ENCODE results near the gene OR2V2. TPM values are rescaled to one million over a fixed set of nuclear protein-coding genes. Genes with fewer than 3 reads are reported as not detected.

OR2V2 gene
- total RNA-seq, 2 donors from 2014 or later = not detected

GRCh38 chr5:181204113-181204825 lies 56.9 kb downstream of the OR2V2 start:
- H3K4me3 ChIP-seq = peak overlapping the region; percentile 89
- H3K36me3 ChIP-seq = no peaks in the 10 kb centered on the region
- H3K27ac ChIP-seq = peak overlapping the region; percentile 5 to 89
- TF ChIP-seq CTCF (IDR thresholded peaks at IDR 0.05) = no peak
- ATAC-seq (ENCODE audit: insufficient number of reproducible peaks, low FRiP score, low read depth) = peak; percentile 10
- H3K27me3 ChIP-seq (replicated peaks; ENCODE audit: insufficient read depth) = no peaks in the 10 kb centered on the region
- H3K4me1 ChIP-seq (ENCODE audit: control insufficient read depth in 1 of 2, low read depth in 2 of 2) = peaks cover 18 to 27% of the 10 kb centered on the region in 2 donors
- H3K9me3 ChIP-seq = no peaks in the 10 kb centered on the region
- no peak for DNase-seq (ENCODE audit: low spot score)

- ATAC-seq (ENCODE audit: insufficient number of reproducible peaks, low FRiP score, low read depth) (no peak), DNase-seq (ENCODE audit: low spot score) (no peak)
- Histone ChIP-seq H3K36me3 (no peaks in the 10 kb centered on the region), H3K9me3 (no peaks in the 10 kb centered on the region), H3K27ac (peak within 1 kb of the TSS; percentile 69 to 89), H3K4me3 (peak within 1 kb of the TSS; percentile 89), H3K27me3 (replicated peaks; ENCODE audit: insufficient read depth) (no peaks in the 10 kb centered on the region), H3K4me1 (ENCODE audit: control insufficient read depth in 1 of 2, low read depth in 2 of 2) (peaks cover 18 to 27% of the 10 kb centered on the region in 2 donors)
- no peak for TF ChIP-seq CTCF (IDR thresholded peaks at IDR 0.05)
Measured at GRCh38 chr5:181204826-181205760, 57.7 kb downstream of the OR2V2 start, which contains the start of gene TRIM7. Gene TRIM7, minus strand, starts transcription at chr5:181205196. Its CDS starts 86 bp downstream, at chr5:181205110.

- Histone ChIP-seq H3K4me3 (peak overlapping the region; percentile 89), H3K4me1 (ENCODE audit: control insufficient read depth in 1 of 2, low read depth in 2 of 2) (peaks cover 18 to 27% of the 10 kb centered on the region in 2 donors), H3K36me3 (no peaks in the 10 kb centered on the region), H3K27ac (peak overlapping the region; percentile 69 to 89), H3K9me3 (no peaks in the 10 kb centered on the region), H3K27me3 (replicated peaks; ENCODE audit: insufficient read depth) (no peaks in the 10 kb centered on the region)
- TF ChIP-seq CTCF (IDR thresholded peaks at IDR 0.05) = no peak
- ATAC-seq (ENCODE audit: insufficient number of reproducible peaks, low FRiP score, low read depth) (no peak), DNase-seq (ENCODE audit: low spot score) (no peak)
Measured at GRCh38 chr5:181205761-181206649, 58.6 kb downstream of the OR2V2 start.

- peaks cover 18 to 27% of the 10 kb centered on the region in 2 donors for H3K4me1 ChIP-seq (ENCODE audit: control insufficient read depth in 1 of 2, low read depth in 2 of 2)
- no peak for TF ChIP-seq CTCF (IDR thresholded peaks at IDR 0.05)
- peak overlapping the region; percentile 89 for H3K27ac ChIP-seq
- DNase-seq (ENCODE audit: low spot score) (no peak), ATAC-seq (ENCODE audit: insufficient number of reproducible peaks, low FRiP score, low read depth) (peak; percentile 40)
- H3K9me3 ChIP-seq = no peaks in the 10 kb centered on the region
- H3K36me3 ChIP-seq = no peaks in the 10 kb centered on the region
- no peaks in the 10 kb centered on the region for H3K27me3 ChIP-seq (replicated peaks; ENCODE audit: insufficient read depth)
- peak overlapping the region; percentile 89 for H3K4me3 ChIP-seq
Measured at GRCh38 chr5:181207214-181207959, 60.0 kb downstream of the OR2V2 start.

All from thoracic aorta (tissue), 2 donors.